ENCODE results near the gene ALDH7A1.

DNA sequence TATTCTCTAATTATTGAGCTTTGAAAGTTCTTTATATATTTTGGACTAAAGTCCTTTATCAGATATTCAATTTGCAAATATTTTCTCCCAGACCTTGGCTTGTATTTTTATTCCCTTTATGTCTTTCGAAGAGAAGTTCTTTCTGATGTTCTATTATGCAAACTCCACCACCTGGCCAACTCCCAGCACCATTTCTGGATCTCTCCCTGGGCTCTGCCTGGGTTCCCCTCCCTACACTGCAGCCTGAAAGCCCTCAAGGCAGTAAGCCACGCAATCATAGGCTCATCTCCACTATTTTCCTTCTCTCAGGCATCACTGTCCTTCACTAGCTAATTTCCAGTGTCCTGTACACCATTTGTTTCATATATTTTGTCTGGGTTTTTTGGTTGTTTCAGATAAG is 95.7 kb downstream of the ALDH7A1 start:
- TF ChIP-seq, protein P1, sequence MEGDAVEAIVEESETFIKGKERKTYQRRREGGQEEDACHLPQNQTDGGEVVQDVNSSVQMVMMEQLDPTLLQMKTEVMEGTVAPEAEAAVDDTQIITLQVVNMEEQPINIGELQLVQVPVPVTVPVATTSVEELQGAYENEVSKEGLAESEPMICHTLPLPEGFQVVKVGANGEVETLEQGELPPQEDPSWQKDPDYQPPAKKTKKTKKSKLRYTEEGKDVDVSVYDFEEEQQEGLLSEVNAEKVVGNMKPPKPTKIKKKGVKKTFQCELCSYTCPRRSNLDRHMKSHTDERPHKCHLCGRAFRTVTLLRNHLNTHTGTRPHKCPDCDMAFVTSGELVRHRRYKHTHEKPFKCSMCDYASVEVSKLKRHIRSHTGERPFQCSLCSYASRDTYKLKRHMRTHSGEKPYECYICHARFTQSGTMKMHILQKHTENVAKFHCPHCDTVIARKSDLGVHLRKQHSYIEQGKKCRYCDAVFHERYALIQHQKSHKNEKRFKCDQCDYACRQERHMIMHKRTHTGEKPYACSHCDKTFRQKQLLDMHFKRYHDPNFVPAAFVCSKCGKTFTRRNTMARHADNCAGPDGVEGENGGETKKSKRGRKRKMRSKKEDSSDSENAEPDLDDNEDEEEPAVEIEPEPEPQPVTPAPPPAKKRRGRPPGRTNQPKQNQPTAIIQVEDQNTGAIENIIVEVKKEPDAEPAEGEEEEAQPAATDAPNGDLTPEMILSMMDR (IDR thresholded peaks at IDR 0.05; ENCODE audit: low read length), result no peak
- no peak for TF ChIP-seq EZH2 (IDR thresholded peaks at IDR 0.05; ENCODE audit: borderline replicate concordance, low read length)

All from OCI-LY1 (cell line).